Spleen (tissue), 11 donors: ENCODE measurements around the gene CCDC12. TPM values are rescaled to one million over a fixed set of nuclear protein-coding genes. Genes with fewer than 3 reads are reported as not detected.

Experiments used
- DNase-seq: peaks from one replicate; pipeline ENCODE4 v3.0.0-alpha.2; 2020
- H3K27ac ChIP-seq, 8 donors: fragments of 200-600 bp; sonication (generic) in 7 of 8; 1 replicate in 4 of 8; 2 replicates in 4 of 8; pipeline versions ENCODE4 v1.5.0 to v1.8.0; 2016 to 2021; ENCODE audit warnings: inconsistent platforms in 4 of 8, mild to moderate bottlenecking in 4 of 8, moderate library complexity in 1 of 8
- H3K27me3 ChIP-seq, 7 donors: fragments of 200-600 bp; sonication (generic) in 6 of 7; replicated peaks in 1 of 7; 1 replicate in 4 of 7; 2 replicates in 3 of 7; pipeline versions ENCODE4 v1.5.0 to v1.8.0; 2016 to 2021; ENCODE audit warnings: inconsistent platforms in 3 of 7, mild to moderate bottlenecking in 1 of 7
- H3K36me3 ChIP-seq, 6 donors: fragments of 200-600 bp; sonication (generic) in 5 of 6; 1 replicate in 4 of 6; 2 replicates in 2 of 6; pipeline versions ENCODE4 v1.5.0 to v1.8.0; 2016 to 2021; ENCODE audit warnings: inconsistent platforms in 2 of 6
- H3K4me1 ChIP-seq, 6 donors: fragments of 200-600 bp; sonication (generic) in 5 of 6; 1 replicate in 3 of 6; 2 replicates in 3 of 6; pipeline versions ENCODE4 v1.5.0 to v1.8.0; 2016 to 2021; ENCODE audit warnings: inconsistent platforms in 3 of 6
- H3K4me3 ChIP-seq, 8 donors: fragments of 200-600 bp; sonication (generic) in 7 of 8; 1 replicate in 4 of 8; 2 replicates in 4 of 8; pipeline versions ENCODE4 v1.5.0 to v1.8.0; 2016 to 2021; ENCODE audit warnings: inconsistent platforms in 4 of 8, mild to moderate bottlenecking in 4 of 8, moderate library complexity in 2 of 8
- H3K9me3 ChIP-seq, 8 donors: fragments of 200-600 bp; sonication (generic) in 7 of 8; 1 replicate in 4 of 8; 2 replicates in 4 of 8; pipeline versions ENCODE4 v1.5.0 to v1.8.0; 2016 to 2021; ENCODE audit warnings: inconsistent platforms in 4 of 8
- CTCF ChIP-seq, 11 experiments: fragments of 200-600 bp in 7 of 11; fragments of 450-650 bp in 4 of 11; sonication (generic) in 4 of 11; IDR thresholded peaks in 8 of 11; conservative IDR thresholded peaks in 3 of 11; 1 replicate in 7 of 11; 2 replicates in 4 of 11; pipeline versions ENCODE4 v1.4.0 to v1.8.0; 2016 to 2021; ENCODE audit warnings: antibody characterized with exemption in 11 of 11, inconsistent platforms in 4 of 11, mild to moderate bottlenecking in 1 of 11
- POLR2A ChIP-seq, 3 donors: fragments of 450-650 bp; IDR thresholded peaks; one replicate each; pipeline ENCODE4 v1.5.1; 2017; ENCODE audit warnings: antibody characterized with exemption in 3 of 3, mild to moderate bottlenecking in 1 of 3
- POLR2AphosphoS5 ChIP-seq, 3 donors: sonication (generic); formaldehyde crosslinking; IDR thresholded peaks; one replicate each; pipeline ENCODE4 v1.5.1; 2017; ENCODE audit warnings: antibody characterized with exemption in 3 of 3
- WGBS, 5 donors: extraction: QIAGEN DNeasy Blood & Tissue Kit in 3 of 5; methylation state at CpG; one replicate each; pipeline versions ENCODE4 v1.1.5 to v1.1.7; 2013 to 2018; 5-methylcytosine and 5-hydroxymethylcytosine counted together
- intact Hi-C: fragments of 100-400 bp; cut with DNase I; formaldehyde crosslinking; loops from one replicate; pipeline ENCODE4 v1.15.0; 2023; ENCODE audit warnings: low total_unique reads
- polyA plus RNA-seq, 3 donors: library from polyadenylated mRNA; stranded (reverse); fragments of 200-250 nt; gene quantifications; one replicate each; pipeline ENCODE4 v1.2.1, GENCODE V29; 2013
- total RNA-seq, 7 donors: library from RNA; depleted of rRNA in 3 of 7; stranded (reverse); fragments of >200 nt in 3 of 7; fragmentation: NEBNext Ultra II Directional in 4 of 7; extraction: Animal tissue kit (Norgen Biotek cat#: 25700) in 4 of 7; gene quantifications; one replicate each; pipeline versions ENCODE4 v1.1.0 to v1.2.1, GENCODE V29; 2016 to 2021
- donor health status: healthy with polysubstance abuse.
- donor health status: DM: no; HTN: no; CAD: no; lungs with moderate emphysema.
- donor health status: DM: no; HTN: no; CAD: no.
- donor health status: Bipolar disorder and iron deficiency.
- donor health status: healthy.
- donor health status: DM: no; HTN: no; CAD: no.
- donor health status: DM: yes; HTN: yes; CAD: no.

CCDC12 gene
- total and polyA plus RNA-seq, 10 donors, result 36.5 to 124 (median 55.7) TPM

- H3K4me1 ChIP-seq, result peaks cover 52 to 94% (median 78%) of the 10 kb centered on the region in 6 donors
- peaks cover 0 to 16% (median 2%) of the 10 kb centered on the region in 6 donors for H3K36me3 ChIP-seq
- H3K9me3 ChIP-seq, result no peaks in the 10 kb centered on the region
- DNase-seq, result no peak
- TF ChIP-seq CTCF (IDR thresholded peaks at IDR 0.05 in 8 of 11, conservative IDR thresholded peaks at IDR 0.05 in 3 of 11) (no peak), POLR2A (IDR thresholded peaks at IDR 0.05) (no peak), POLR2AphosphoS5 (IDR thresholded peaks at IDR 0.05) (no peak)
- 68 to 87% (median 76%) methylated on average over 1 of the region's 1 CpG for WGBS, 5 donors
- no peaks in the 10 kb centered on the region for H3K27me3 ChIP-seq
- intact Hi-C loops, result no loop called here
- H3K4me3 ChIP-seq, result no peak overlapping the region
- H3K27ac ChIP-seq, result no peak overlapping the region
Measured at GRCh38 chr3:46962990-46963389, 13.6 kb downstream of the CCDC12 start.

GRCh38 chr3:46962427-46962826, 14.1 kb downstream of the CCDC12 start:
- no peak overlapping the region for H3K27ac ChIP-seq
- WGBS, 5 donors, result 94 to 100% (median 95%) methylated on average over 1 of the region's 1 CpG

GRCh38 chr3:46960835-46961234, 15.7 kb downstream of the CCDC12 start:
- Histone ChIP-seq H3K4me1 (peaks cover 40 to 94% (median 75%) of the 10 kb centered on the region in 6 donors), H3K27ac (peak overlapping the region in 6 of 8 donors; percentile 42 to 82 (median 66)), H3K9me3 (no peaks in the 10 kb centered on the region), H3K27me3 (no peaks in the 10 kb centered on the region), H3K36me3 (peaks cover 0 to 10% (median 2%) of the 10 kb centered on the region in 6 donors), H3K4me3 (no peak overlapping the region)
- peak; percentile 36 for DNase-seq
- no peak for TF ChIP-seq CTCF (IDR thresholded peaks at IDR 0.05 in 8 of 11, conservative IDR thresholded peaks at IDR 0.05 in 3 of 11)
- no peak for TF ChIP-seq POLR2A (IDR thresholded peaks at IDR 0.05)
- no peak for TF ChIP-seq POLR2AphosphoS5 (IDR thresholded peaks at IDR 0.05)
- 85 to 96% (median 93%) methylated on average over 1 of the region's 1 CpG for WGBS, 5 donors
- intact Hi-C loops, result no loop called here

More at GRCh38 chr3:46962427-46962826, 14.1 kb downstream of the CCDC12 start:
- no peak for TF ChIP-seq POLR2A (IDR thresholded peaks at IDR 0.05)
- H3K4me3 ChIP-seq, result no peak overlapping the region
- intact Hi-C loops, result no loop called here
- peaks cover 0 to 10% (median 2%) of the 10 kb centered on the region in 6 donors for H3K36me3 ChIP-seq
- DNase-seq, result no peak
- no peaks in the 10 kb centered on the region for H3K27me3 ChIP-seq
- H3K4me1 ChIP-seq, result peaks cover 49 to 94% (median 76%) of the 10 kb centered on the region in 6 donors
- no peaks in the 10 kb centered on the region for H3K9me3 ChIP-seq

- H3K27me3 ChIP-seq, result no peaks in the 10 kb centered on the region
- H3K9me3 ChIP-seq, result no peaks in the 10 kb centered on the region
- peaks cover 0 to 10% (median under 1%) of the 10 kb centered on the region in 6 donors for H3K36me3 ChIP-seq
- no peak overlapping the region for H3K4me3 ChIP-seq
- H3K4me1 ChIP-seq, result peaks cover 40 to 94% (median 75%) of the 10 kb centered on the region in 6 donors
- intact Hi-C loops, result no loop called here
- peak; percentile 69 for DNase-seq
- TF ChIP-seq POLR2A (IDR thresholded peaks at IDR 0.05), result no peak
- TF ChIP-seq POLR2AphosphoS5 (IDR thresholded peaks at IDR 0.05), result peak in 2 of 3 donors; percentile 23 to 33
- 49 to 72% (median 63%) methylated on average over 4 of the region's 4 CpGs for WGBS, 5 donors
- peak overlapping the region in 6 of 8 donors; percentile 42 to 82 (median 66) for H3K27ac ChIP-seq
Measured at GRCh38 chr3:46960081-46960701, 16.4 kb downstream of the CCDC12 start.

GRCh38 chr3:46959161-46959511, 17.4 kb downstream of the CCDC12 start:
- Histone ChIP-seq H3K27me3 (no peaks in the 10 kb centered on the region), H3K4me3 (no peak overlapping the region), H3K36me3 (peaks cover 0 to 10% (median 0%) of the 10 kb centered on the region in 6 donors), H3K4me1 (peaks cover 46 to 95% (median 78%) of the 10 kb centered on the region in 6 donors), H3K27ac (peak overlapping the region in 7 of 8 donors; percentile 36 to 82 (median 64)), H3K9me3 (no peaks in the 10 kb centered on the region)
- WGBS, 5 donors, result 48 to 69% (median 64%) methylated on average over 5 to 6 of the region's 6 CpGs
- DNase-seq, result no peak
- TF ChIP-seq POLR2AphosphoS5 (IDR thresholded peaks at IDR 0.05) (no peak), POLR2A (IDR thresholded peaks at IDR 0.05) (no peak), CTCF (IDR thresholded peaks at IDR 0.05 in 8 of 11, conservative IDR thresholded peaks at IDR 0.05 in 3 of 11) (no peak)
- intact Hi-C loops, result no loop called here
